HepG2 (cell line): ENCODE data around the gene PSKH1. TPM values are rescaled to one million over a fixed set of nuclear protein-coding genes. Genes with fewer than 3 reads are reported as not detected.

ENCODE experiments used
- ATAC-seq: fragments of 200-7000 bp; cut with Tn5 transposase; 3 replicates; pipeline ENCODE4 v1.9.1; 2020; ENCODE audit warnings: mild to moderate bottlenecking, moderate library complexity
- BruUV-seq: library from RNA; stranded (reverse); fragments of 400-500 nt; replicated peaks from 2 replicates; lab custom pipeline; 2021; lab: Mats Ljungman, UMichigan
- CTCF ChIA-PET: fragments of 300-600 bp; formaldehyde crosslinking; extraction: SDS; loops from one replicate; lab custom pipeline; 2021; ENCODE audit warnings: low total read pairs, inconsistent platforms, low intra/inter-chr PET ratio; lab: Yijun Ruan, JAX
- POLR2A ChIA-PET: fragments of 350-600 bp; sonication (Branson Sonifier 250); formaldehyde crosslinking; loops from one replicate; lab custom pipeline; 2020; ENCODE audit warnings: antibody characterized with exemption, inconsistent platforms; lab: Yijun Ruan, JAX
- DNase-seq: peaks from one replicate; pipeline ENCODE4 v3.0.0-alpha.2; 2015; ENCODE audit warnings: low spot score
- FAIRE-seq: peaks from 3 replicates; lab custom pipeline; 2011; peaks lifted over from hg19 to GRCh38; lab: Jason Lieb, UNC
- H2AFZ ChIP-seq: one replicate; pipeline ENCODE4 v1.6.1; 2011; ENCODE audit warnings: low read length, inconsistent platforms
- H3K27ac ChIP-seq: fragments of 300-600 bp; 3 replicates; pipeline ENCODE4 v1.8.0; 2011; ENCODE audit warnings: mixed run types, mild to moderate bottlenecking, mixed read lengths, low read length, inconsistent platforms; ENCODE audit not compliant: insufficient read depth; ENCODE audit errors: extremely low read length
- H3K27me3 ChIP-seq, 2 experiments: fragments of 200-600 bp in 1 of 2; 2 replicates in 1 of 2; 3 replicates in 1 of 2; pipeline versions ENCODE4 v1.6.0 to v1.8.0; 2011; ENCODE audit warnings: low read length in 2 of 2, mild to moderate bottlenecking in 2 of 2, moderate library complexity in 2 of 2, inconsistent platforms in 1 of 2; ENCODE audit not compliant: insufficient read depth in 2 of 2, control insufficient read depth in 1 of 2
- H3K36me3 ChIP-seq, 2 experiments: fragments of 200-600 bp in 1 of 2; replicated peaks in 1 of 2; 2 replicates in 1 of 2; 3 replicates in 1 of 2; pipeline versions ENCODE4 v1.5.1 to v1.8.0; 2011; ENCODE audit warnings: low read length in 2 of 2, inconsistent platforms in 1 of 2; ENCODE audit not compliant: insufficient read depth in 2 of 2, control insufficient read depth in 1 of 2
- H3K4me1 ChIP-seq: 2 replicates; pipeline ENCODE4 v1.5.1; 2012; ENCODE audit warnings: low read length, inconsistent platforms; ENCODE audit not compliant: insufficient read depth
- H3K4me2 ChIP-seq: 2 replicates; pipeline ENCODE4 v1.6.0; 2011; ENCODE audit warnings: low read depth, low read length, inconsistent platforms
- H3K4me3 ChIP-seq, 3 experiments: fragments of 200-600 bp in 1 of 3; sonication (generic), shearing (Covaris generic) in 1 of 3; replicated peaks in 1 of 3; 2 replicates each; pipeline ENCODE4 v1.5.1; 2011 to 2016; ENCODE audit warnings: low read length in 3 of 3, inconsistent platforms in 2 of 3, low read depth in 2 of 3, mild to moderate bottlenecking in 2 of 3, control low read depth in 1 of 3, mixed read lengths in 1 of 3; ENCODE audit not compliant: insufficient read depth in 1 of 3
- H3K79me2 ChIP-seq: one replicate; pipeline ENCODE4 v1.6.1; 2011; ENCODE audit warnings: low read length, inconsistent platforms; ENCODE audit not compliant: insufficient read depth
- H3K9ac ChIP-seq: 2 replicates; pipeline ENCODE4 v1.6.0; 2011; ENCODE audit warnings: mild to moderate bottlenecking, low read depth, low read length, inconsistent platforms; ENCODE audit not compliant: insufficient read depth
- H3K9me3 ChIP-seq: 2 replicates; pipeline ENCODE4 v1.5.1; 2012; ENCODE audit warnings: mild to moderate bottlenecking, low read length
- H4K20me1 ChIP-seq: 2 replicates; pipeline ENCODE4 v1.6.0; 2011; ENCODE audit warnings: inconsistent platforms, mild to moderate bottlenecking, low read length, moderate library complexity; ENCODE audit not compliant: insufficient read depth
- KDM2A ChIP-seq: sonication (generic); formaldehyde crosslinking; IDR thresholded peaks from 2 replicates; pipeline ENCODE4 v1.4.0; 2020; ENCODE audit warnings: low read depth, missing genetic modification reagents, borderline replicate concordance
- KLF16 ChIP-seq, 2 experiments: sonication (generic) in 1 of 2; formaldehyde crosslinking in 1 of 2; IDR thresholded peaks; 2 replicates each; pipeline versions ENCODE4 v1.6.1 to v1.8.0; 2016 to 2023; ENCODE audit warnings: missing genetic modification reagents in 2 of 2, missing compliant biosample characterization in 1 of 2
- PHF5A ChIP-seq: IDR thresholded peaks from one replicate; pipeline ENCODE4 v1.6.1; 2018; ENCODE audit warnings: low read depth, missing genetic modification reagents; ENCODE audit not compliant: unreplicated experiment
- SMYD3 ChIP-seq: sonication (generic); formaldehyde crosslinking; IDR thresholded peaks from 2 replicates; pipeline ENCODE4 v1.8.1; 2023; ENCODE audit warnings: mild to moderate bottlenecking, missing genetic modification reagents
- SP140L ChIP-seq: sonication (generic); formaldehyde crosslinking; IDR thresholded peaks from 2 replicates; pipeline ENCODE4 v1.4.0; 2020; ENCODE audit warnings: missing genetic modification reagents, borderline replicate concordance
- ZBTB4 ChIP-seq: sonication (generic); formaldehyde crosslinking; IDR thresholded peaks from 2 replicates; pipeline ENCODE4 v1.4.0; 2020; ENCODE audit warnings: missing genetic modification reagents, mild to moderate bottlenecking, borderline replicate concordance
- ZNF224 ChIP-seq: sonication (generic); formaldehyde crosslinking; IDR thresholded peaks from 2 replicates; pipeline ENCODE4 v1.5.0; 2020; ENCODE audit warnings: mild to moderate bottlenecking, missing genetic modification reagents
- ZNF331 ChIP-seq: sonication (generic); formaldehyde crosslinking; IDR thresholded peaks from 2 replicates; pipeline ENCODE4 v1.4.0; 2020; ENCODE audit warnings: missing genetic modification reagents
- ZNF605 ChIP-seq: sonication (generic); formaldehyde crosslinking; IDR thresholded peaks from 2 replicates; pipeline ENCODE4 v1.8.0; 2022; ENCODE audit warnings: mild to moderate bottlenecking, missing genetic modification reagents
- ZNF614 ChIP-seq: IDR thresholded peaks from 2 replicates; pipeline ENCODE4 v1.6.1; 2018; ENCODE audit warnings: missing biosample characterization, missing genetic modification reagents, inconsistent platforms, borderline replicate concordance
- ZNF703 ChIP-seq: sonication (generic); formaldehyde crosslinking; IDR thresholded peaks from 2 replicates; pipeline ENCODE4 v1.5.1; 2020; ENCODE audit warnings: missing genetic modification reagents, mild to moderate bottlenecking, moderate library complexity, borderline replicate concordance
- ZNF766 ChIP-seq: sonication (generic); formaldehyde crosslinking; IDR thresholded peaks from 2 replicates; pipeline ENCODE4 v1.5.0; 2020; ENCODE audit warnings: missing genetic modification reagents, borderline replicate concordance
- ZNF841 ChIP-seq: sonication (generic); formaldehyde crosslinking; IDR thresholded peaks from 2 replicates; pipeline ENCODE4 v1.8.1; 2023; ENCODE audit warnings: missing genetic modification reagents, borderline replicate concordance
- WGBS: methylation state at CpG from one replicate; pipeline ENCODE4 v1.1.6; 2017; ENCODE audit warnings: low lambda C conversion rate; 5-methylcytosine and 5-hydroxymethylcytosine counted together
- in situ Hi-C: cut with HindIII; loops from 2 replicates; pipeline ENCODE4 v1.10.0; 2017; ENCODE audit warnings: low pct_unique_long_range_greater_than_20kb; ENCODE audit not compliant: extremely low pct_ligation_motif_present
- intact Hi-C: fragments of 100-400 bp; cut with micrococcal nuclease; formaldehyde crosslinking; loops from one replicate; pipeline ENCODE4 v1.10.0; 2022; ENCODE audit not compliant: unreplicated experiment
- polyA plus RNA-seq, 8 experiments: library from polyadenylated mRNA; depleted of rRNA in 3 of 8; stranded (reverse) in 7 of 8; unstranded in 1 of 8; fragments of >200 nt; fragmentation: Illumina TruSeq in 4 of 8; extraction: Trizol in 4 of 8; gene quantifications; 2 replicates each; pipeline versions ENCODE4 v1.2.1 to v1.2.3, GENCODE V29; 2011 to 2016; ENCODE audit warnings: low read depth in 4 of 8, missing spikeins in 1 of 8, mixed read lengths in 1 of 8; ENCODE audit not compliant: insufficient read depth in 1 of 8
- total RNA-seq, 5 experiments: library from RNA; depleted of rRNA; stranded (reverse); fragments of >200 nt; fragmentation: Illumina TruSeq; extraction: Trizol; gene quantifications; 2 replicates each; pipeline ENCODE4 v1.2.3, GENCODE V29; 2016; ENCODE audit warnings: low read depth in 1 of 5

PSKH1 gene
- total and polyA plus RNA-seq, 2 of the 13 experiments (the other 11 are each of a cell fraction or from before 2014, with no cell fraction given) = 8.4 to 19.1 TPM

GRCh38 chr16:67892375-67892774 is 679 bp upstream of the PSKH1 start:
- Histone ChIP-seq H3K9ac (peak overlapping the region; percentile 69), H3K79me2 (peaks cover 36% of the 10 kb centered on the region), H3K4me3 (peak overlapping the region; percentile 64 to 99 (median 65)), H3K9me3 (no peaks in the 10 kb centered on the region), H3K4me1 (peaks cover 41% of the 10 kb centered on the region), H2AFZ (peak overlapping the region; percentile 29), H4K20me1 (peaks cover 7% of the 10 kb centered on the region; the same call in 1 of the 2 replicates), H3K36me3 (no peaks in the 10 kb centered on the region), H3K27ac (peak overlapping the region; percentile 45), H3K4me2 (peak overlapping the region; percentile 79), H3K27me3 (no peaks in the 10 kb centered on the region; a peak in 1 of 5 replicates)
- in situ Hi-C loops (no loop called here), intact Hi-C loops (loop anchor here (2.0 kb wide), 1 partner anchor 36 kb away; no protein-coding TSS in a partner anchor)
- ChIA-PET POLR2A (interaction anchor here (1.0 to 3.0 kb wide), 8 partner anchors 9 to 193 kb away, joined by 3 to 32 read pairs (median 5); partner anchors contain the start of genes LCAT, NFATC3, NRN1L and RANBP10), CTCF (no interaction called here)
- DNase-seq (no peak), ATAC-seq (no peak), FAIRE-seq (no peak)
- TF ChIP-seq SP140L (CRISPR knock-in tag) (0 out of 2 replicates have a peak, but pooled peaks have one; percentile 44), ZNF224 (no peak), ZNF614 (no peak), SMYD3 (CRISPR knock-in tag) (no peak), KLF16 (CRISPR knock-in tag; IDR thresholded peaks at IDR 0.05) (0 out of 4 replicates have a peak, but pooled peaks of 1 of the 2 experiments have one; percentile 4), ZNF766 (no peak)
- no TSS peak for BruUV-seq
- 71% methylated on average over 5 of the region's 5 CpGs for WGBS

GRCh38 chr16:67893743-67894399 is 817 bp downstream of the PSKH1 start:
- ATAC-seq (peak; percentile 34), DNase-seq (peak; percentile 60), FAIRE-seq (peak; percentile 63)
- ChIA-PET POLR2A (interaction anchor here (1.0 to 3.0 kb wide), 7 partner anchors 11 to 87 kb away, joined by 3 to 32 read pairs (median 4); partner anchors contain the start of genes CTRL, EDC4, NRN1L and RANBP10), CTCF (interaction anchor here (1.1 kb wide), 1 partner anchor 35 kb away, joined by 3 read pairs; no protein-coding TSS in a partner anchor)
- Histone ChIP-seq H3K27ac (peak overlapping the region; percentile 90), H3K27me3 (no peaks in the 10 kb centered on the region; a peak in 1 of 5 replicates), H3K9me3 (no peaks in the 10 kb centered on the region), H3K4me1 (peaks cover 51% of the 10 kb centered on the region), H3K4me3 (peak overlapping the region; percentile 93 to 99 (median 98)), H3K4me2 (peak overlapping the region; percentile 86), H2AFZ (no peak overlapping the region), H3K9ac (peak overlapping the region; percentile 99), H3K36me3 (no peaks in the 10 kb centered on the region), H3K79me2 (peaks cover 40% of the 10 kb centered on the region), H4K20me1 (peaks cover 7% of the 10 kb centered on the region; the same call in 1 of the 2 replicates)
- 1% methylated on average over 14 of the region's 14 CpGs for WGBS
- BruUV-seq = TSS peak; percentile 66
- intact Hi-C loops (loop anchor here (1.0 to 2.0 kb wide), 2 partner anchors 20 to 35 kb away; no protein-coding TSS in a partner anchor), in situ Hi-C loops (no loop called here)
- TF ChIP-seq ZNF331 (CRISPR knock-in tag) (no peak; the same call in 1 of the 2 replicates), ZNF841 (CRISPR knock-in tag) (0 out of 2 replicates have a peak, but pooled peaks have one; percentile 43), ZNF703 (CRISPR knock-in tag) (peak; percentile 81; the same call in 1 of the 2 replicates), ZBTB4 (CRISPR knock-in tag) (0 out of 2 replicates have a peak, but pooled peaks have one; percentile 7), KDM2A (0 out of 2 replicates have a peak, but pooled peaks have one; percentile 14), PHF5A (no peak), ZNF605 (peak; percentile 8; the same call in 1 of the 2 replicates)
